ENCODE measurements around the gene SATL1. TPM values are rescaled to one million over a fixed set of nuclear protein-coding genes. Genes with fewer than 3 reads are reported as not detected.
A peak's percentile ranks its signal among the peaks of the same experiment; 100 is the strongest.

SATL1 gene
- total and polyA plus RNA-seq, 2 of the 13 experiments (the other 11 are each of a cell fraction or from before 2014, with no cell fraction given), result not detected

- FAIRE-seq (no peak), DNase-seq (ENCODE audit: low spot score) (no peak), ATAC-seq (no peak)
- CTCF ChIA-PET (ENCODE audit: low intra/inter-chr PET ratio, low total read pairs), result no interaction called here
- Histone ChIP-seq H3K4me3 (replicated peaks in 1 of 3; ENCODE audit: insufficient read depth in 1 of 3, low read depth in 2 of 3, low read length in 3 of 3) (peak overlapping the region; percentile 75 to 84 (median 78); a peak in 3 of 6 replicates), H4K20me1 (ENCODE audit: insufficient read depth, low read length) (no peaks in the 10 kb centered on the region), H3K4me2 (ENCODE audit: low read depth, low read length) (peak overlapping the region; percentile 74), H3K79me2 (ENCODE audit: insufficient read depth, low read length) (no peaks in the 10 kb centered on the region), H3K36me3 (replicated peaks in 1 of 2; ENCODE audit: control insufficient read depth in 1 of 2, insufficient read depth in 2 of 2, low read length in 2 of 2) (no peaks in the 10 kb centered on the region), H3K9ac (ENCODE audit: insufficient read depth, low read depth, low read length) (no peak overlapping the region), H3K27me3 (ENCODE audit: control insufficient read depth in 1 of 2, insufficient read depth in 2 of 2, low read length in 2 of 2) (no peaks in the 10 kb centered on the region; a peak in 1 of 5 replicates), H3K4me1 (ENCODE audit: insufficient read depth, low read length) (no peaks in the 10 kb centered on the region), H3K27ac (ENCODE audit: extremely low read length, insufficient read depth, low read length) (no peak overlapping the region), H3K9me3 (ENCODE audit: low read length) (no peaks in the 10 kb centered on the region), H2AFZ (ENCODE audit: low read length) (no peak overlapping the region)
- in situ Hi-C loops (cut with HindIII; ENCODE audit: extremely low pct_ligation_motif_present, low pct_unique_long_range_greater_than_20kb), result no loop called here
- TF ChIP-seq ZNF512 (CRISPR knock-in tag; IDR thresholded peaks at IDR 0.05), result no peak
- TF ChIP-seq CEBPB (IDR thresholded peaks at IDR 0.05; ENCODE audit: borderline replicate concordance, low read depth, low read length), result peak; percentile 52; the same call in 1 of the 2 replicates
- TF ChIP-seq ZBTB40 (IDR thresholded peaks at IDR 0.05), result no peak
- TF ChIP-seq ZBTB40 (CRISPR knock-in tag; IDR thresholded peaks at IDR 0.05), result no peak
- TF ChIP-seq CEBPG (CRISPR knock-in tag; IDR thresholded peaks at IDR 0.05), result peak; percentile 23; the same call in 1 of the 2 replicates
- WGBS (ENCODE audit: low lambda C conversion rate), result 45% methylated on average over 2 of the region's 2 CpGs
- no TSS peak for BruUV-seq (replicated peaks)
- POLR2A ChIA-PET, result no interaction called here
- intact Hi-C loops (cut with micrococcal nuclease; ENCODE audit: unreplicated experiment), result no loop called here
Observed at GRCh38 chrX:85243155-85243554, 424 bp downstream of the SATL1 start.

Measured in HepG2 (cell line).